SU-DHL-6 (cell line): ENCODE data around the gene CXADR.

Experiments used
- H2AFZ ChIP-seq: fragments of 200-600 bp; sonication (generic); 2 replicates; pipeline ENCODE4 v1.6.1; 2014; ENCODE audit warnings: low read depth, mild to moderate bottlenecking, moderate library complexity, mixed read lengths, antibody characterized with exemption, low read length; ENCODE audit not compliant: severe bottlenecking
- H3F3A ChIP-seq: fragments of 200-600 bp; shearing (Covaris generic); 2 replicates; pipeline ENCODE4 v1.6.0; 2016; ENCODE audit warnings: antibody characterized with exemption, mild to moderate bottlenecking; ENCODE audit not compliant: insufficient read depth
- H3K27ac ChIP-seq: fragments of 200-600 bp; sonication (generic); 2 replicates; pipeline ENCODE4 v1.5.1; 2016; ENCODE audit warnings: low read depth, mild to moderate bottlenecking, low read length, moderate library complexity, mixed read lengths
- H3K27me3 ChIP-seq: fragments of 200-600 bp; sonication (generic), shearing (Covaris generic); 2 replicates; pipeline ENCODE4 v1.6.0; 2014; ENCODE audit warnings: mild to moderate bottlenecking, low read length
- H3K36me3 ChIP-seq: fragments of 200-600 bp; sonication (generic); 2 replicates; pipeline ENCODE4 v1.6.1; 2014; ENCODE audit warnings: mild to moderate bottlenecking, low read length, mixed read lengths
- H3K4me2 ChIP-seq: fragments of 300-600, 200-600 bp; shearing (Covaris generic), sonication (generic); 2 replicates; pipeline ENCODE4 v1.6.0; 2014; ENCODE audit warnings: low read length, low read depth, mild to moderate bottlenecking; ENCODE audit not compliant: poor library complexity, severe bottlenecking
- H3K4me3 ChIP-seq: fragments of 200-600 bp; sonication (generic); 2 replicates; pipeline ENCODE4 v1.5.1; 2014; ENCODE audit warnings: antibody characterized with exemption, low read length, mild to moderate bottlenecking, mixed read lengths; ENCODE audit not compliant: insufficient read depth, poor library complexity, severe bottlenecking
- H3K79me2 ChIP-seq: fragments of 200-600 bp; sonication (generic); 2 replicates; pipeline ENCODE4 v1.6.1; 2014; ENCODE audit warnings: mild to moderate bottlenecking, low read length, moderate library complexity; ENCODE audit not compliant: insufficient read depth
- H3K9ac ChIP-seq: fragments of 200-600 bp; sonication (generic); 2 replicates; pipeline ENCODE4 v1.7.0; 2014; ENCODE audit warnings: mild to moderate bottlenecking, low read length
- H3K9me2 ChIP-seq: fragments of 200-600 bp; sonication (generic); replicated peaks from 2 replicates; pipeline ENCODE4 v1.6.1; 2014; ENCODE audit warnings: low read length; ENCODE audit not compliant: insufficient read depth
- H3K9me3 ChIP-seq: fragments of 200-600 bp; sonication (generic); 2 replicates; pipeline ENCODE4 v1.6.1; 2014; ENCODE audit warnings: low read length, mixed read lengths; ENCODE audit not compliant: insufficient read depth
- H4K20me1 ChIP-seq: fragments of 200-600 bp; sonication (generic); 2 replicates; pipeline ENCODE4 v1.6.1; 2014; ENCODE audit warnings: low read depth, mild to moderate bottlenecking, antibody characterized with exemption, low read length, moderate library complexity, mixed read lengths
- EZH2phosphoT487 ChIP-seq: fragments of 200-600 bp; sonication (generic), shearing (Covaris generic); conservative IDR thresholded peaks from 2 replicates; pipeline ENCODE4 v1.6.1; 2018; ENCODE audit warnings: mild to moderate bottlenecking, antibody characterized with exemption, low read length, moderate library complexity, mixed read lengths
- TF ChIP-seq, protein P1 (sequence below): fragments of 200-600 bp; sonication (generic); IDR thresholded peaks from one replicate; pipeline ENCODE4 v1.5.1; 2017; ENCODE audit warnings: antibody characterized with exemption, mild to moderate bottlenecking, low read length, moderate library complexity; ENCODE audit not compliant: insufficient read depth, poor library complexity, severe bottlenecking

The CXADR gene

DNA sequence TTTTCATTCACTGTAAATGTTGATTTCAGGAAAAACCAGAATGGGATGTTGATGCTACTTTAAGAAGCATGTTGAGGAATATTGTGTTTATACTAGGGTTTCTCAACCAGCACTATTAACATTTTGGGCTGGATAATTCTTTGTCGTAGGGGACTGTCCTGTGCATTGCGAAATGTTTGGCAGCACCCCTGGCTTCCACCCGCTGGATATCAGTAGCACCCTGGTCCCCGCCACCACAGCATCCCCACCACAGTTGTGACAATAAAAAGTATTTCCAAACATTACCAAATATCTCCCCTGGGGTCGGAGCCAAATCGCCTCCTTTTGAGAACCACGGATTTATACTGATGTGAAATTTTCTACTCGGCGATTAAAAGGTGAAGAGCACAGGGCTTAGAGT is 57.9 kb downstream of the CXADR start:
- Histone ChIP-seq H3F3A (no peaks in the 10 kb centered on the region), H3K27me3 (no peaks in the 10 kb centered on the region), H3K9me3 (no peaks in the 10 kb centered on the region), H3K79me2 (no peaks in the 10 kb centered on the region), H3K4me3 (no peak overlapping the region), H3K9ac (no peak overlapping the region), H3K4me2 (no peak overlapping the region), H3K27ac (no peak overlapping the region), H3K36me3 (no peaks in the 10 kb centered on the region), H2AFZ (no peak overlapping the region), H3K9me2 (no peaks in the 10 kb centered on the region), H4K20me1 (no peaks in the 10 kb centered on the region)
- no peak for TF ChIP-seq EZH2phosphoT487
- TF ChIP-seq, protein P1, sequence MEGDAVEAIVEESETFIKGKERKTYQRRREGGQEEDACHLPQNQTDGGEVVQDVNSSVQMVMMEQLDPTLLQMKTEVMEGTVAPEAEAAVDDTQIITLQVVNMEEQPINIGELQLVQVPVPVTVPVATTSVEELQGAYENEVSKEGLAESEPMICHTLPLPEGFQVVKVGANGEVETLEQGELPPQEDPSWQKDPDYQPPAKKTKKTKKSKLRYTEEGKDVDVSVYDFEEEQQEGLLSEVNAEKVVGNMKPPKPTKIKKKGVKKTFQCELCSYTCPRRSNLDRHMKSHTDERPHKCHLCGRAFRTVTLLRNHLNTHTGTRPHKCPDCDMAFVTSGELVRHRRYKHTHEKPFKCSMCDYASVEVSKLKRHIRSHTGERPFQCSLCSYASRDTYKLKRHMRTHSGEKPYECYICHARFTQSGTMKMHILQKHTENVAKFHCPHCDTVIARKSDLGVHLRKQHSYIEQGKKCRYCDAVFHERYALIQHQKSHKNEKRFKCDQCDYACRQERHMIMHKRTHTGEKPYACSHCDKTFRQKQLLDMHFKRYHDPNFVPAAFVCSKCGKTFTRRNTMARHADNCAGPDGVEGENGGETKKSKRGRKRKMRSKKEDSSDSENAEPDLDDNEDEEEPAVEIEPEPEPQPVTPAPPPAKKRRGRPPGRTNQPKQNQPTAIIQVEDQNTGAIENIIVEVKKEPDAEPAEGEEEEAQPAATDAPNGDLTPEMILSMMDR, result no peak

DNA sequence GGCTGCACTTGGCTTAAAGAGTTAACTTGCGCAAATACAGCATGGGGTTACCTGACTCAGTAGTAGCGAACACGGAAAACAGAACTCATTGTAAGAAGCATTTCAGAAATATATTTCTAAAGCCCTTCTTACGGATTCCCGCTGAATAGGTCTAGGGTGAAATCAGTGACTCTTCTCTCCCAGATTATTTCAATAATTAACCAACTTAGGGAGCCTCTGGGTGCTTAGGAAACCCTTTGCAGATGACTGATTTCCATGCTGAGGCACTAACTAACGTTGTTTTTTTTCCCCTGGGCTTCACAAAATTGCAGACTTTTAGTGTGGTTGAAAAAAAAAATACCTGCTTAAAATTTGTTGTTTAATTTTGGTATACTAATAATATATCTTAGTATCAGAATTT is 59.6 kb downstream of the CXADR start:
- TF ChIP-seq EZH2phosphoT487, result no peak
- TF ChIP-seq, protein P1, result no peak
- Histone ChIP-seq H4K20me1 (no peaks in the 10 kb centered on the region), H3K36me3 (no peaks in the 10 kb centered on the region), H3K27ac (no peak overlapping the region), H2AFZ (no peak overlapping the region), H3F3A (no peaks in the 10 kb centered on the region), H3K79me2 (no peaks in the 10 kb centered on the region), H3K4me2 (no peak overlapping the region), H3K9ac (no peak overlapping the region), H3K4me3 (no peak overlapping the region), H3K27me3 (no peaks in the 10 kb centered on the region), H3K9me3 (no peaks in the 10 kb centered on the region), H3K9me2 (no peaks in the 10 kb centered on the region)

DNA sequence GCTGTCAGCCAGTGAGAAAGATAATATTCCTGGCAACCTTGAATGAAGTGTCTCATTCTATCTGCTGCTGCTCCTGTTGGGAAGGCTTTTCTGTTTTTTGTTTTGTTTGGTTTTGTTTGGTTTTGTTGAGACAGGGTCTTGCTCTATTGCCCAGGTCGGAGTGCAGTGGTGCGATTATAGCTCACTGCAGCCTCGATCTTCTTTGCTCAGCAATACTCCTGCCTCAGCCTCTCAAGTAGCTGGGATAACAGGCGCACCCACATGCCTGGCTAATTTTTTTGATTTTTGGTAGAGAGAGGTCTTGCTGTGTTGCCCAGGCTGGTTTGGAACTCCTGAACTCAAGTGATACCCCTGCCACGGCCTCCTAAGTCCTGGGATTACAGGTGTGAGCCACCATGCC is 62.2 kb downstream of the CXADR start:
- H3K79me2 ChIP-seq, result no peaks in the 10 kb centered on the region
- no peaks in the 10 kb centered on the region for H3K27me3 ChIP-seq
- no peak overlapping the region for H3K9ac ChIP-seq
- H3K36me3 ChIP-seq, result no peaks in the 10 kb centered on the region
- TF ChIP-seq, protein P1, result no peak
- no peak for TF ChIP-seq EZH2phosphoT487
- H4K20me1 ChIP-seq, result no peaks in the 10 kb centered on the region
- no peak overlapping the region for H3K4me2 ChIP-seq
- H3K27ac ChIP-seq, result no peak overlapping the region
- H3K9me3 ChIP-seq, result no peaks in the 10 kb centered on the region
- H3K4me3 ChIP-seq, result no peak overlapping the region
- no peaks in the 10 kb centered on the region for H3K9me2 ChIP-seq
- no peaks in the 10 kb centered on the region for H3F3A ChIP-seq
- no peak overlapping the region for H2AFZ ChIP-seq
